Neural cell (in vitro differentiated cells): ENCODE data around the gene ZAP70. TPM values are rescaled to one million over a fixed set of nuclear protein-coding genes. Genes with fewer than 3 reads are reported as not detected.

Experiments used
- H2AFZ ChIP-seq: fragments of 200-600, 300-800 bp; sonication (generic), shearing (Covaris generic); 2 replicates; pipeline ENCODE4 v1.6.0; 2014; ENCODE audit warnings: low read depth, mild to moderate bottlenecking, antibody characterized with exemption, low read length, moderate library complexity
- H3F3A ChIP-seq: fragments of 200-600 bp; shearing (Covaris generic); 2 replicates; pipeline ENCODE4 v1.6.1; 2016; ENCODE audit warnings: mild to moderate bottlenecking, moderate library complexity, mixed read lengths, antibody characterized with exemption, low read length; ENCODE audit not compliant: insufficient read depth, poor library complexity, severe bottlenecking
- H3K27ac ChIP-seq: fragments of 200-600, 300-800 bp; sonication (generic), shearing (Covaris generic); 2 replicates; pipeline ENCODE4 v1.5.1; 2014; ENCODE audit warnings: mild to moderate bottlenecking, low read length, moderate library complexity
- H3K27me3 ChIP-seq: fragments of 300-800, 200-600 bp; sonication (generic), shearing (Covaris generic); 2 replicates; pipeline ENCODE4 v1.6.0; 2014; ENCODE audit warnings: mild to moderate bottlenecking, low read depth, low read length, moderate library complexity; ENCODE audit not compliant: insufficient read depth
- H3K36me3 ChIP-seq: fragments of 300-800, 200-600 bp; sonication (generic), shearing (Covaris generic); 2 replicates; pipeline ENCODE4 v1.5.1; 2014; ENCODE audit warnings: mild to moderate bottlenecking, antibody characterized with exemption, low read length, moderate library complexity; ENCODE audit not compliant: insufficient read depth
- H3K4me2 ChIP-seq: fragments of 300-800, 200-600 bp; sonication (generic), shearing (Covaris generic); 2 replicates; pipeline ENCODE4 v1.6.0; 2014; ENCODE audit warnings: mild to moderate bottlenecking, low read length
- H3K4me3 ChIP-seq: fragments of 300-800, 200-600 bp; sonication (generic), shearing (Covaris generic); 2 replicates; pipeline ENCODE4 v1.5.1; 2014; ENCODE audit warnings: mild to moderate bottlenecking, low read length, moderate library complexity
- H3K79me2 ChIP-seq: fragments of 200-600 bp; shearing (Covaris generic); replicated peaks from 2 replicates; pipeline ENCODE4 v1.6.0; 2014; ENCODE audit warnings: mild to moderate bottlenecking, low read length, moderate library complexity; ENCODE audit not compliant: insufficient read depth
- H3K9ac ChIP-seq: fragments of 300-800, 200-600 bp; sonication (generic), shearing (Covaris generic); 2 replicates; pipeline ENCODE4 v1.6.1; 2016; ENCODE audit warnings: mild to moderate bottlenecking, low read length, mixed read lengths
- H3K9me2 ChIP-seq: fragments of 200-600 bp; shearing (Covaris generic); 2 replicates; pipeline ENCODE4 v1.6.1; 2016; ENCODE audit warnings: mild to moderate bottlenecking, low read length, mixed read lengths; ENCODE audit not compliant: insufficient read depth
- H3K9me3 ChIP-seq: fragments of 200-600, 300-800 bp; sonication (generic), shearing (Covaris generic); 2 replicates; pipeline ENCODE4 v1.6.1; 2016; ENCODE audit warnings: mild to moderate bottlenecking, mixed run types, low read length, moderate library complexity, mixed read lengths
- H4K20me1 ChIP-seq: fragments of 200-600 bp; shearing (Covaris generic); 2 replicates; pipeline ENCODE4 v1.6.1; 2016; ENCODE audit warnings: mild to moderate bottlenecking, mixed run types; ENCODE audit not compliant: insufficient read depth
- CTCF ChIP-seq: fragments of 450-650 bp; IDR thresholded peaks from 2 replicates; pipeline ENCODE4 v1.5.1; 2014; ENCODE audit warnings: antibody characterized with exemption, mild to moderate bottlenecking, moderate library complexity; ENCODE audit not compliant: poor library complexity, severe bottlenecking
- EP300 ChIP-seq: fragments of 450-650 bp; conservative IDR thresholded peaks from 2 replicates; pipeline ENCODE4 v1.6.1; 2014; ENCODE audit warnings: antibody characterized with exemption, mild to moderate bottlenecking, moderate library complexity; ENCODE audit not compliant: poor library complexity, severe bottlenecking
- EZH2 ChIP-seq: fragments of 200-600, 300-800 bp; shearing (Covaris generic), sonication (generic); IDR thresholded peaks from 2 replicates; pipeline ENCODE4 v1.6.1; 2014; ENCODE audit warnings: antibody characterized with exemption, low read length, borderline replicate concordance, mild to moderate bottlenecking; ENCODE audit not compliant: insufficient read depth, poor library complexity, severe bottlenecking
- MXI1 ChIP-seq: fragments of 450-650 bp; conservative IDR thresholded peaks from 2 replicates; pipeline ENCODE4 v1.6.1; 2014; ENCODE audit warnings: antibody characterized with exemption, mild to moderate bottlenecking; ENCODE audit not compliant: poor library complexity, severe bottlenecking
- POLR2AphosphoS5 ChIP-seq: IDR thresholded peaks from 2 replicates; pipeline ENCODE4 v1.6.1; 2012
- RAD21 ChIP-seq: fragments of 450-650 bp; conservative IDR thresholded peaks from 2 replicates; pipeline ENCODE4 v1.6.1; 2014; ENCODE audit warnings: antibody characterized with exemption, mild to moderate bottlenecking, moderate library complexity
- REST ChIP-seq: IDR thresholded peaks from 2 replicates; pipeline ENCODE4 v1.6.1; 2012; ENCODE audit warnings: borderline replicate concordance
- SMC3 ChIP-seq: fragments of 450-650 bp; conservative IDR thresholded peaks from 2 replicates; pipeline ENCODE4 v1.6.1; 2014; ENCODE audit warnings: antibody characterized with exemption, mild to moderate bottlenecking, moderate library complexity; ENCODE audit not compliant: poor library complexity
- TAF1 ChIP-seq: IDR thresholded peaks from 2 replicates; pipeline ENCODE4 v1.6.1; 2012; ENCODE audit warnings: low read depth
- polyA plus RNA-seq: library from polyadenylated mRNA; depleted of rRNA; stranded (reverse); fragments of >200 nt; gene quantifications from 2 replicates; pipeline ENCODE4 v1.2.3, GENCODE V29; 2014

ZAP70 gene
- polyA plus RNA-seq, 1 donor from 2014 or later, result 0.59 TPM

DNA sequence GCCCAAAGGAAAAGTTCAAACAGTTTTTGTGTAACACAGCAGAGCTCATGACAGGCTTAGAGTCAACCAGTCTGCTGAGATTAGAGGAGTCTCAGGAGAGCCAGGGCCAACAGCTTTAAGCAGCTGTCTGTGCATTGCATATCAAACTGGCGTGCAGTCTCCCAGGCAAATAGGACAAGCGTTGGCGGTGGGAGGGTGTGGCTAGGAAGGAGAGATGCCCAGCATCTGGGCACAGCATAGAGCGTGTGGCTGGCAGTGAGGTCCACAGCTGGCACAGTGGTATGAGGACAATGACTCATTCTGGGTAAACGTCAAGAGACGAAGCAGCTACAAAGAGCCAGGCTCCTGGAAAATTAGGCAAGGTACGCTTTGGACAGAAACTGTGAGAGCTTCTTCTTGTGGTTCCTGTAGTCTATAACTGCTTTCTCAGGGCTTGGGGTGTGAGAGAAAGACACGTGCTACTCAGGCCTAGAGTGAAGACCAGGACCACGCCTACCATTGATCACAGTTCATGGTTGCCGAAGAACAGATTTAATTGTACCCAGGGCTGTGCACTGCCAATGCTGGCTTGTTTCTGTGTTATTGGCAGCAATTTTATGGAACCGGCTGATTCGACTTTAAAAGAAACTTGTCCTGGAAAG lies 14.8 kb downstream of the ZAP70 start (continued):
- TF ChIP-seq SMC3, result no peak
- TF ChIP-seq TAF1, result no peak

GRCh38 chr2:97730245-97730644 lies 16.9 kb downstream of the ZAP70 start:
- H3K4me2 ChIP-seq, result no peak overlapping the region
- H4K20me1 ChIP-seq, result no peaks in the 10 kb centered on the region
- H3K27me3 ChIP-seq, result no peaks in the 10 kb centered on the region
- TF ChIP-seq MXI1 (no peak), CTCF (no peak), REST (no peak), POLR2AphosphoS5 (no peak), EP300 (no peak), SMC3 (no peak), RAD21 (no peak), EZH2 (no peak), TAF1 (no peak)
- H3K27ac ChIP-seq, result no peak overlapping the region
- H3K79me2 ChIP-seq, result no peaks in the 10 kb centered on the region
- H3K36me3 ChIP-seq, result no peaks in the 10 kb centered on the region
- H2AFZ ChIP-seq, result no peak overlapping the region
- H3K9ac ChIP-seq, result no peak overlapping the region
- no peaks in the 10 kb centered on the region for H3F3A ChIP-seq
- no peak overlapping the region for H3K4me3 ChIP-seq
- H3K9me3 ChIP-seq, result peaks cover 4% of the 10 kb centered on the region
- H3K9me2 ChIP-seq, result no peaks in the 10 kb centered on the region

GRCh38 chr2:97731274-97732020 lies 18.1 kb downstream of the ZAP70 start:
- Histone ChIP-seq H3K27me3 (no peaks in the 10 kb centered on the region), H3K9ac (no peak overlapping the region), H3F3A (no peaks in the 10 kb centered on the region), H3K4me2 (no peak overlapping the region), H2AFZ (no peak overlapping the region), H3K36me3 (no peaks in the 10 kb centered on the region), H3K79me2 (no peaks in the 10 kb centered on the region), H3K4me3 (no peak overlapping the region), H3K27ac (no peak overlapping the region), H3K9me3 (peaks cover 4% of the 10 kb centered on the region), H3K9me2 (no peaks in the 10 kb centered on the region), H4K20me1 (no peaks in the 10 kb centered on the region)
- no peak for TF ChIP-seq REST
- no peak for TF ChIP-seq MXI1
- no peak for TF ChIP-seq SMC3
- no peak for TF ChIP-seq TAF1
- TF ChIP-seq EZH2, result no peak
- no peak for TF ChIP-seq EP300
- TF ChIP-seq RAD21, result no peak
- no peak for TF ChIP-seq CTCF
- no peak for TF ChIP-seq POLR2AphosphoS5
